ENCODE results near the gene ASCL3.
"Not testable (repeated sequence)": the region's sequence is repeated elsewhere in the genome, so short reads cannot be mapped to it uniquely, and the experiment has no call there.

The ASCL3 gene, protein sequence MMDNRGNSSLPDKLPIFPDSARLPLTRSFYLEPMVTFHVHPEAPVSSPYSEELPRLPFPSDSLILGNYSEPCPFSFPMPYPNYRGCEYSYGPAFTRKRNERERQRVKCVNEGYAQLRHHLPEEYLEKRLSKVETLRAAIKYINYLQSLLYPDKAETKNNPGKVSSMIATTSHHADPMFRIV

DNA sequence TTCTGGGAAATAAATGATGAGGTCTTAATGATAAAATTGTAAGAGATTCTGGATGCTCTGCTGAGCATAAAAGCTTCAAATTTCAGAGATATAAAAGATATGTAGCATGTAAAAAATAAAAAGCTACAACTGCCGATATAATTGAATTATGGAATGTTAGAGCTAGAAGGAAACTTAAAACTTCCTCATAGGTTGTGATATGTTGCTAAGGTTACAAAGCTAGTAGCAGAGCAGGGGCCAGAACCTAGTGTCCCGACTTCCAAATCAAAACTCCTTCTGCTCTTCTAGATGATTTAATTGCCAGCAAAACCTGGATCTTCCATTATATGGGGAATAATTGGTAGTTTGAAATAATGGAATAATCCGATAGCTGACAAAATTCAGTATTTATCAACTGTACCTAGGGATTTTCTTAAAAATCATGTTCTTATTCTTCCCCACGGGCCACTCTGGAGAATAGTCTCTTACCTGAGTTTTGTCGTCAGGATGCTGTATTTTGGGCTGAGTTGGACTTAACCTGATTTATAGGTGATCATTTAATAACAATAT lies at the start of gene ASCL3:
Gene ASCL3 (minus strand): TSS at position 499 of the 549 bp plus-strand sequence. CDS start 4,855 bp downstream, outside the sequence.
- no peak for DNase-seq (ENCODE audit: low read depth)

DNA sequence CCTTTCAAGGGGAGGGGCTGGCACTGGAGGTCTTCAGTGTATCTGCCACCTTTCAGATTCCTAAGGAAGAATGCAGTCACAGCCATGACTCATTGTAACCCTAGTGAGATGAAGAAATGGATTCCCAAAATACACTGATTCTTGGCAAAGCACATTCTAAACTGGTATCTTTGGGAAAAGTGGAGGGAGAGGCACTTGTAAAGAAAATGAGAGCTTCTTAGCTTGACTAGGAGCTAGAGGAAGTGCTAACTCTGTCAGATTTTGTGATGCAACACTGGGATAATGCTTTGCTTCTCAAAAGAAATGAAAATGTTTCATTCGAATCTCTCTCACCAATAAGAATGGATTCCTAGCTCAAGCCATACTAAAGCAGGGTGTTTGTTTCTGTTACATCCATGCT lies 46.6 kb upstream of the ASCL3 start:
- peak; percentile 42 for DNase-seq (ENCODE audit: low read depth)

DNA sequence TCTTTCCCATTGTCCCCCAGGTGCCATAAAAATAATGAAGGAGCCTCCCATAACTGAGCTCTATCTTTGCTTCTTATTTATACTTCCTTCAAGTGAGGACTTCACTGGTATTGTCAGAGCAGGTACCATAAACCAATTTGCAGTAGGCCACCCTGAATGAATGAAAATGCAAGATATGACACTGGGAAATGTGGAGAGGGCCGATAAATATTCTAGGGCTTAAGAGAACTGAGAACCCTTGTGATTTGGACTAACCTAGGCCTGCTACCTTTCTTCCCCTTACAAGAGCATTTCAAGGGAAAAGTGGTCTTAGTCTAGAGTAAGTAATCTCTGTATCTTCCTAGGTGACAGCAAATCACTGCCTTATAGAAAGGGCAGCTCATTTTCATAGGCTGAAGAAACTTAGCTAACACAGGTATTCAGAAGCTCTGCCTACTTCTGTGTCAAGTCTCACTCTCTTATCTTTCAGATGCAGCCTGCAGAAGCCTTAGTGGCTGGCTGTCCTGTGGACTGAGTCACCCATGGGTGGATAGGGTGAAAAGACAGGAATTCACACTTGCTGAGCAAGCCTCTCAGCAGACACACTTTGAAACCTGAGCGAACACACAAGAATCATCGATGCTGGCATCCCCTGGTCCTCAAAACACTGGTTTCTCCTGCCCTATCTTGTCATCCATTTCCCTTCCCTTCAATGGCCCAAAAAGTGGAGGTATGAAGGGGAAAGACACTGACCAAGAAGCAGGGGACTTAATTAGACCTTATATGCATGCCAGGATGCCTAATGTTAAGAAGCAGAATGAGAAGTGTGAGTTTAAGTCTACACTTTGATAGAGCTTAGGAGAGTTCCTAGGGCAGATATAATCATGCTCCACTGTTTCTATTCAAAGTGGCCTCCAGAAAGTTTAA lies 45.8 kb upstream of the ASCL3 start:
- no peak for DNase-seq (ENCODE audit: low read depth)

DNA sequence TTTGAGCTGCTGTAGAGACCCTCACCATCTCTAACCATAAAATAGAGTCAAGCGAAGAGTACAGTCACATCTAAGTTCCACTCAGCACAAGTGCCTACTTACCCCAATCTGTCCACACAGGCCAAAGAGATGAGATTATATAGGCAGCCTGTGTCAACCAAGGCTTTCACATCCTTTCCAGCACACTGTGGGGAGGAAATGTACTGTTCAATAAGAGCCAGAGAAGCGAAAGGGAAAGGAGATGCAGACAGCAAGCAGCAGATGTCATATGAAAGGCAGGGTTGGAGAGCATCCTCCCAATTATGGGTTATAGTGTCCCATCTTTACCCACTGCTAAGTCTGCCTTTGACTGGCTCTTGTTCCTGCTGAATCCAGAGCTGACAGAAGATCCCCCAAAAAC lies 44.6 kb upstream of the ASCL3 start:
- no peak for DNase-seq (ENCODE audit: low read depth)

DNA sequence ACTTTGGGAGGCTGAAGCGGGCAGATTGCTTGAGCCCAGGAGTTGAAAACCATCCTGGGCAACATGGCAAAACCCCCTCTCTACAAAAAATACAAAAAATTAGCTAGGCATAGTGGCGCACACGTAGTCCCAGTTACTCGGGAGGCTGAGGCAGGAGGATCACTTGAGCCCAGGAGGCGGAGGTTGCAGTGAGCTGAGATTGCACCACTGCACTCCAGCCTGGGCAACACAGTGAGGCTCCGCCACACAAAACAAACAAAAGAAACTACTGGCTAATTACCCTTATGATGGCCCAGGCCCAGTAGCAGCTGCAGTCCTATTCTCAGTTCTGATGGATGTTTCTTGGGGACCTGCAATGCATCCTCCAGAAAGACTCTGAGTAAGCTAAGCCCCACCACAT lies 44.0 kb upstream of the ASCL3 start:
- not testable (repeated sequence) for DNase-seq (ENCODE audit: low read depth)

DNA sequence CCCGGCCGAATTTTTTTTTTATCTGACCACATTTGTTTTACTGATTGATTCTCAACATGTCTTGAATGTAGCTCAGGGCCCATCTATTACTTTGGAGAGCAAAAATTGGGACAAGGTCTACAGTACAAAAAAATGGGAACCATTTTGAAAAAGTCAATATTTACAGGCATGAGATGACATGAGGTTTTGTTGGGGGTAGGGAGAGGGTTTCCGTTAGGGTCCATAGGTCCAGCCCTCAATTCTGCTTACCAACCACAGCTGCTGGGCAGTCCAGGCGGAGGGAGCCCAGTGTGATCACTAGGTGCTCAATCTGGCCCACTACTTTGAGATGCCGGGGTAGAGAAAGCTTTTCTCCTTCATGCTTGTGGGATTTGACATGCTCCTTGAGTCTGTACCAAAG lies 42.6 kb upstream of the ASCL3 start:
- DNase-seq (ENCODE audit: low read depth): no peak

DNA sequence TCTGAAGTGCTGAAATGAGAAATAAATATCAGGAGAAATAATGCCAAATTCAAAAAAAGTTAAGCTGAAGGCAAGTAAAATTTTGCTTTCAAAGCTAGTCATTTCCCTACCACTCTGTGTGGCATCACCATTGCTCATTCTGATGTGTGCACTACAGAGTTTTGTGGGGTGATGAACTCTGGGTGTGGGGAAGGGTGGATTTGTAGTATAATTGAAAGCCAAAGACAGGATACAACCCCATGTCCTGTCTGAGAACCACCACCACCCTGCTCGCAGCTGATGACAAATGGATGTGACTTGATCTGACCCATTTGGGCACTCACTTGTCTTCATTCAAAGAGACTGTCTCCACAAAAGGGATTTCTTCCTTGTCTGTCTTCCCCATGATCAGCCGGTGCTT lies 40.7 kb upstream of the ASCL3 start:
- no peak for DNase-seq (ENCODE audit: low read depth)

DNA sequence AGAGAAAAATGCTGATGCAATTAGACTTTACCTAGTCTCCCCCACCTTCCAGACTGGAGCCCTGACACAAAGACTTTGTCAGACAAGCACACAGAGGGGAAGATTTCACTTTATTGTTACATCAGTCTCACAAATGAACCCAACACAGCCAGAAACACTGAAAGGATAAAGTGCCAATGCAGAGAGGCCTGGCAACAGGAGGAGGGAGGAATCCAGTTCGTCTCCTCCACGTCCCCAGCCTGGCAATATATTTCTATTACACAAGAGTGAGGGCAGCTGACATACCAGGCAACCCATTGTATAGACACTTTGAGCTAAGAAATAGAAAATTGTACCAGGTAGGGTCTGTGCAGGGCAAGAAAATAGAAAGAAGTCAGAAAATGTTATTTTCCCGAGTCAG lies 37.7 kb upstream of the ASCL3 start:
- no peak for DNase-seq (ENCODE audit: low read depth)

DNA sequence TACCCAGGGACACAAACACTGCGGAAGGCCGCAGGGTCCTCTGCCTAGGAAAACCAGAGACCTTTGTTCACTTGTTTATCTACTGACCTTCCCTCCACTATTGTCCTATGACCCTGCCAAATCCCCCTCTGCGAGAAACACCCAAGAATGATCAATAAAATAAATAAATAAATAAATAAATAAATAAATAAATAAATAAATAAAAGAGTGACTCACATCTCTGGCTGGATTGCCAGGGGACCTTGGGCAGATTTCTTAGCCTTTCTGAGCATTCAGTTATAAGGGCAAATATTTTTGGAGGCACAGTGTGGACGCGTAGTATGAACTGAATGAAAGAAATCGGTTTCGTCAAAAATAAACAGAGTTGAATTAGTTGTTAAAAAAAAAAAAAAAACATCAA lies 36.5 kb upstream of the ASCL3 start:
- not testable (repeated sequence) for DNase-seq (ENCODE audit: low read depth)

DNA sequence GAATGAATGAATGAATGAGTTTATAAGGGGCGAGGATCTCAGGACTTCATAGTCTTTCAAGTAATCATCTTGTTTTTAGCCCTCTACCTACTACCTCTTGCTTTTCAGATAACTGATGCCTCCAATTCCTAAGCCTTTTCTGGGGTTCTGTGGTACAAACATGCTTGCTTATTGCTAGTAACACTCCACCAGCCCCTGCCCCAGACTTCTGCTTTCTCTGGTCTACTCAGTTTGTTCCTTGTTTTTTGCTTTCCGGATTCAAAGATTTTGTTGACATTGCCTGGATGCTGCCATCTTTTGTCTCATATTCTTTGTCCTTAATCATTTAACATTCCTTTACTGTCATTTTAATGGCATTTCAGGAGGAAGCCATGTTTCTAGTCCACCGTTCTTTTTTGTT lies 30.3 kb upstream of the ASCL3 start:
- DNase-seq (ENCODE audit: low read depth): no peak

DNA sequence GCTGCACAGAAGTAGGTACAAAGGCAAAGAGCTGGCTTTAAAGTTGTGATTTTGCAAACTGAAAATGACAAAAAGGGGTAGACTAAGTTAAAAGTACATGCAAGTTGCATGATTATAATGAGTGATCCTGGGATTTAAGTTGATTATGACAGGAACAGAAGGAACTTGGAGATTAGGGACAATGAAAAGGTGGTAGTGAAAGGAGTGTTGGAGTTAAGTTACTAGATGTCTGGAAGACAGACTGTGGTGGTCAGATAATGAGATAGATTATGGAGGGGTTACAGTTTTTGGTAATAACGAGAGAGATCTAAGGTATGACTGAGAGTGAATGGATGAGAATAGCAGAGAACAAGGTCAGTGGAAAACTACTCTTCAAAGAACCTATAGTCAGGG lies 29.1 kb upstream of the ASCL3 start:
- no peak for DNase-seq (ENCODE audit: low read depth)

DNA sequence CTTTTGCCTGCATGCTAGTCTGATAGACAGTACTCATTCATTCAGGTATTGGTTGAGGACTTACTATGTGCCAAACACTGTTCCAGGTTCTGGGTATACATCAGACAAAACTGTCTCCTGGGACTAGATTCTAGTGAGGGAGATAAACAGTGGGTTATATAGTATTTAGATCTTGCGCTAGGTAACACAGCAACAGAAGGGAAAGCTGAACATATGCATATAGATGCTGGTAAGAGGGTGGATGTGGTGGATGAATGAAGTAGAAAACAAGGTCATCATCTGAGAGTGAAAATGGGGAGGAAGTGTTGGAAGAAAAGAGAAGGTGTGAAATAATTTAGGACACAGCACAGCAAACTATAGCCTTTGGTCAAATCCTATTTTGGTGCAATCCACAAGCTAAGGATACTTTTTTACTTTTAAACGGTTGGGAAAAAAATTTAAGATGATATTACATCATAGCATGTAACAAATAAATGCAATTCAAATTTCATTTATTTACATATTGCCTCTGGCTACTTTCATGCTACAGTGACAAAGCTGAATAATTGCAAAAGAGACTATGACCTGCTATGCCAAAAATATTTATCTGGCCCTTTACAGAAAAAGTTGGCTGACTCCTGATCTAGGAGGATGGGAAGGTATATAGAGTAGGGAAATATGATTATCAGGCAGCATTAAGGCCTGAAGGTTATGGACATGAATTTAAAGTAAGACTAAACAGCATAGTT lies 28.5 kb upstream of the ASCL3 start:
- DNase-seq (ENCODE audit: low read depth): no peak

DNA sequence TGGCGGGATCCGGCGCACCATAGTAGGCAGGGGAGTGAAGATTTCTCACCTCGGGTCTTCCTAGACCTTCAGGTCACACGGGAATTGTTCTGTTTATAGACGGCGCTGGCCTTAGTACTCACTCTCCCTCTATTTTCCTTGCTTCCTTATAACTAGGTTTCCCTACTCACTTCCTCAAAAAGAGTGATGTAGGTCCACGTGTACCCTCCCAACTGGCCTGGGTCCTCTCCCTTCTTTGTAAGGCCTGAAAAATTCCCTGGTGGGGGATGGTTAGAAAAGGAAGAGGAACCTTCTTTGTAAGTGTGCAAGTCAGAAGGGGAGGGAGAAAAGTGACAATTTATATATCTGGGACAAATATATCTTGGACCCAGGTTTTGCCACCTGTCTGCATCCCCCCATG lies 24.4 kb upstream of the ASCL3 start:
- DNase-seq (ENCODE audit: low read depth): no peak

DNA sequence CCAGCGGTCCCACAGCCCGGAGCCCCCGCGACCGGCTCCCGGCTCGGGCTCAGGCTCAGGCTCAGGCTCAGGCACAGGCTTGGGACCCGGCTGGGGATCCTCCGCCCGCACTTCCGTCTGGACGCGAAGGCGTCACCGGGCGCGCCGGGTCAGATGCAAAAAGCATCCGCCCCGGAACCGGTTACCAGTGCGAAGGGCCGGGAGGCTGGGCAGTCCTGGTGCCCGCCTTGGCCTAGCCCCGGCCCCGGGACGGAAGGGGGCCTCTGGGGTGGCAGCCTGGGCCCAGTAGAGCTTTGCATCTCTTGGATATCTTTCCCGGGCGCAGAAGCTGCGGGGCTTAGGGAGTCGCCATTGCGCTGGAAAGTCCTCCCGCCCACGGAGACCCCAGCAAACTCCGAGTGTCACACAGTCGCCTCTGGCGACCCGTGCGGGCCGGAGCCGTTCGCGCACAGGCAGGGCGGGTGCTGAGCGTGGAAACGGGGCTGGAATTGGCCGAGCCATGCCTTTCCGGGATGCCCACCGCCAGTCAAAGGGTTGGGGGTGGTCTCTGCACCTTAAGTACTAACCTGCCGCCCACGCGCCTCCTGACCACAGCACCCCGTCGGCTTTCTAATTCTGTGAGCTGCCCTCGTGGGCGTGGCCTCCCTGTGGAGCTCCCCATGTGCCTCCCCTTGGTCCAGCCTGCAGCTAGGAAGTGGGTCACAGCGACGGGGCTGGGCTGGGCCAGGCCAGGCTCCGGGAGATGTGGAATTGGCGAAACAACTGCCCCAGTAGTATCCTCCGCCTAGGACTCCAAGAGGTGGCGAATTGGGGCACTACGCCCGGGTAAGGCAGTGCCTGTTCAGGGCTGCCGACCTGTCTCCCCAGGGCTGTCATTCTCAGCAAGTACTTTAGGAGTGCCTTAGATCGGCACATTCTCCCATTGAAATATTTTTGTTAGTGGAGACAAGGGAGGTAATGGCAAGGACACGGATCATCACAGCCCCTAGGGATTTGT lies 21.8 kb upstream of the ASCL3 start, which contains the start of gene TMEM9B:
Gene TMEM9B (minus strand): TSS at position 119 of the 997 bp plus-strand sequence. CDS start 129 bp downstream, outside the sequence.
- DNase-seq (ENCODE audit: low read depth): peak; percentile 52

DNA sequence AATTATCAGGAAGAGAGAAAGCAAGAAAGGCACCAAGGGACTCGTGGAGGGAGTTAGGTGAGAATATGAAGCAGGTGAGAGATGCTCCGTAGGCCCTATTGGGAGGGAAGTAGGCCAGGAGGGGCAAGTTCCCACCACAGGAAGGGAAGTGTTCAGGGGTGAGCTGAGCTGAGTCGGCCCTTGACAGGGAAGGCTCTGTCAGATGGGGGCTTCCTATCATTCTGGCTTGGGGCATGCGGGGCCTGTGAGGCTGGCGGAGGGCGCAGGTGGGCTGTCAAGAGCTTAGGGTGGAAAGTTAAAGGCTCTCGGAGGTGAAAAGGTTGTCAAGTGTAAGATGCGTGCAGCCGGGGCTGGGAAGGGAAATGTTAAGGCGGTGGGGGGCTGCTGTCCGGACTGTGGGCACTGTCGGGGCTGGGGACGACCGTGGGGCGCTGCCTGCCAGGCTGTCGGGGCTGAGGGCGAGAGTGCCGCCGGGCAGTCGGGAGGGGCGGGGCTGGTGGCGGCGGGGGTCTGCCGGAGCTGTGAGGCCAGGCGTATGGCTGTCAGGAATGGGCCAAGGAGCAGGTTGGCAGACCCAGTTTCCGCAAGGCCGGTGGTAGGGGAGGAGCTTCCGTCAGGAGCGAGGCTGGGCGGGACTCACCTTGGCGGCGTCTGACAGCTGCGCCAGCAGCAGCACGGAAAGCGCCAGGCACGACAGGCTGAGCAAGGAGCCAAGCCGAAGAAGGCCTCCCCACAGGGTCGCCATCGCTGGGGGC lies 20.9 kb upstream of the ASCL3 start:
- peak; percentile 26 for DNase-seq (ENCODE audit: low read depth)

DNA sequence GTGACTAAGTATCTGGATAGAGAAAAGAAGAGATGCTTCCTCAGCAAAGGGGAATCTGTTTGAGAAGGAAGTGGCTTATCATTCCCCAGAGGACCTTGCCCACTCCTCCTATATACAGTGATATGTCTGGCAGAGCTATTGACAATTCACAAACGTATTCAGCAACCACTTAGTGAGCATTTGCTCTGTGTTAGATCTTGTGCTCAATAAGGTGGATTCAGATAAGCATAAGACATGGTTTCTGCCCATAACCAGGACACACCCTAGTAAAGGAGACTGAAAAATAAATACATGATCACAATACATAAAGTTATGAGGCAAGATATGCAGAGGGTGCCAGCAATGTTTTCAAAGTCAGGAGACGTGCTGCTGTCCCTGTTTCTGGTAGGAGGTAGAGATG lies 20.0 kb upstream of the ASCL3 start:
- no peak for DNase-seq (ENCODE audit: low read depth)

DNA sequence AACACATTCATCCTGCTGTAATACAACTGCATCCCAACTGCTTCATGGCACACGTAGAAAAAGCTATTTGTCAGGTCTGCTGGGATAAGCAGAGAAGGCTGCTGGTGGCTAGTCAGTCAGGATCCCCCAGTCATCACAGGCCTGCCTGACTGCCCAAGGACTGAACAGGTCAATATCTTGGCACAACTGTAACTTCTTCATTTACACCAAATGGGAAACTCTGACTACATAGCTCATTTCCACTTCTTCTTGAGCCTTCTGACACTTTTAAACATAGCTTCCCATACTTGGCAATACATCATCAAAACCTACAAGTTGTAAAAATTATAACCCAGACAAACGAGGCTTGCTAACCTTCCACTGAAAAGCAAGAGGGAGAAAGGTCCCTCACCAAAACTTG lies 18.6 kb upstream of the ASCL3 start:
- no peak for DNase-seq (ENCODE audit: low read depth)

DNA sequence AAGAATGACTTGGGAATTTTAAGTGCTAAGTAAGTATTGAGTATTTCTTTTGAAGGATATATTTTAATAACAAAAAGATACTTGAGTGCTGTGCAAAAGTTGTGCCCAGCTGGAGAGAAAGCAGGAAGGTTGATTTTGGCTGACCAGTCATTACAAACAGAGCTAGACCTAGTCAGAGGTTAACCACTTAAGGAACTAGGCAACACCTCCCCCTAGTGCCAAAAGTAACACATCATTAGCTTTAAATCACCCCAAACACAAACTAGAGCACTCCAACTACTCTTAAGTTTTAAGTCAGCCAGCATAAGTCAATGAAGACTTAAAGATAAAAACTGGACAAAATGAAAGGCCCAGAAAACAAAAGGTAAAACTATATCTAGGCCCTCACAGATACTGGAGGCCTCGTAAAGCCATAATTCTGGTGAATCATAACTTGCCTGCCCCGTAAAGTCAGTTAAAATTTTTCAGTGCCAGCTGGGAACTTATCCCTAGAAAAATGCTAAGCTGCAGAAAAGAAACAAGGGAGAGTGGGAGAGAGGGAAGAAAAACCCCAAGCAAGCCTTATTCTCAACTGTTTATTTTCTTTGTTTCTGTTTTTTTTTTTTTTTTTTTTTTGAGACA lies 16.8 kb upstream of the ASCL3 start:
- DNase-seq (ENCODE audit: low read depth): peak; percentile 39

DNA sequence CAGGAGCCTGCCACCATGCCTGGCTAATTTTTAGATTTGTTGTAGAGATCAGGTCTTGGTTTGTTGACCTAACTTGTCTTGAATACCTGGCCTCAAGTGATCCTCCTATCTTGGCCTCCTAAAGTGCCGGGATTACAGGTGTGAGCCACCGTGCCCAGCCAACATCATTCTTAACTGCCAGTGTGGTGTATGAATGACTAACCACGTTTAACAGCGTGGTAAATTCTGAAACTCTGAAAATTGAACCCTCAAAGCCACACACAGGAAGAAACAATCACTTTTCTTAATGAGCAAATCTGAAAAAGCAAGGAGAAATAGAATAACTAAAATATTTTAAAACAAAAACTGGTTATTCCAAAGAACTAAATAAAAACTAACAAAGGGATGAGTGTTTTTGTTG lies 14.0 kb upstream of the ASCL3 start:
- DNase-seq (ENCODE audit: low read depth): no peak

DNA sequence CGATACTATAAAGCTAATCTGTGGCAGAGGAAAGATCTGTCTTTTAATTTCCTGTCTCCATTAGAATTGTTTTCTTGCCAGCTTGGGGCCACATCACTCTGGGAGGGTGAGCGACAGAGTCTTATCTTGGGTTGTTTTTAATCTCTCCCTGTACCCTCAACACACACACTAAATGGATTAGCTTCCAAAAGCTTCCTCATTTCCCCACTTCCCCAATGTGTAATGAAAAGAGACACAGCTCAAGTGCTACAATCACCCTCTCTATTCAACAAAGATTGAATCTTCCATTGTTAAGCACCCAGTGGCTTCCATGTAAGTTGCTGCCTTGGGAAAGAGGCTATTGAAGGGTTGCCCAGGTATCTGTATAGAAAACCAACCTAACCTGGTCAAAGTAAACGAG lies 6.1 kb upstream of the ASCL3 start:
- no peak for DNase-seq (ENCODE audit: low read depth)
